Measurements from ENCODE around the gene CYP24A1. TPM values are rescaled to one million over a fixed set of nuclear protein-coding genes. Genes with fewer than 3 reads are reported as not detected.

The CYP24A1 gene
- total RNA-seq, 1 donor from 2014 or later = 0.04 TPM

- no peak for TF ChIP-seq CTCF (IDR thresholded peaks at IDR 0.05; ENCODE audit: insufficient read depth, low read length, poor library complexity, severe bottlenecking)
- H3K27me3 ChIP-seq (ENCODE audit: control insufficient read depth, insufficient read depth, low read length) = peaks cover 22% of the 10 kb centered on the region
- H3K4me3 ChIP-seq (ENCODE audit: low read depth, low read length) = no peak overlapping the region
- no peak for DNase-seq (ENCODE audit: low read depth)
- H3K36me3 ChIP-seq (ENCODE audit: control insufficient read depth, insufficient read depth, low read length) = no peaks in the 10 kb centered on the region
Observed at GRCh38 chr20:54176610-54177009, 2.8 kb upstream of the CYP24A1 start.

GRCh38 chr20:54174457-54175175 lies 830 bp upstream of the CYP24A1 start:
- no peak overlapping the region for H3K4me3 ChIP-seq (ENCODE audit: low read depth, low read length)
- H3K27me3 ChIP-seq (ENCODE audit: control insufficient read depth, insufficient read depth, low read length) = peaks cover 22% of the 10 kb centered on the region
- no peak for TF ChIP-seq CTCF (IDR thresholded peaks at IDR 0.05; ENCODE audit: insufficient read depth, low read length, poor library complexity, severe bottlenecking)
- DNase-seq (ENCODE audit: low read depth) = no peak
- no peaks in the 10 kb centered on the region for H3K36me3 ChIP-seq (ENCODE audit: control insufficient read depth, insufficient read depth, low read length)

DNA sequence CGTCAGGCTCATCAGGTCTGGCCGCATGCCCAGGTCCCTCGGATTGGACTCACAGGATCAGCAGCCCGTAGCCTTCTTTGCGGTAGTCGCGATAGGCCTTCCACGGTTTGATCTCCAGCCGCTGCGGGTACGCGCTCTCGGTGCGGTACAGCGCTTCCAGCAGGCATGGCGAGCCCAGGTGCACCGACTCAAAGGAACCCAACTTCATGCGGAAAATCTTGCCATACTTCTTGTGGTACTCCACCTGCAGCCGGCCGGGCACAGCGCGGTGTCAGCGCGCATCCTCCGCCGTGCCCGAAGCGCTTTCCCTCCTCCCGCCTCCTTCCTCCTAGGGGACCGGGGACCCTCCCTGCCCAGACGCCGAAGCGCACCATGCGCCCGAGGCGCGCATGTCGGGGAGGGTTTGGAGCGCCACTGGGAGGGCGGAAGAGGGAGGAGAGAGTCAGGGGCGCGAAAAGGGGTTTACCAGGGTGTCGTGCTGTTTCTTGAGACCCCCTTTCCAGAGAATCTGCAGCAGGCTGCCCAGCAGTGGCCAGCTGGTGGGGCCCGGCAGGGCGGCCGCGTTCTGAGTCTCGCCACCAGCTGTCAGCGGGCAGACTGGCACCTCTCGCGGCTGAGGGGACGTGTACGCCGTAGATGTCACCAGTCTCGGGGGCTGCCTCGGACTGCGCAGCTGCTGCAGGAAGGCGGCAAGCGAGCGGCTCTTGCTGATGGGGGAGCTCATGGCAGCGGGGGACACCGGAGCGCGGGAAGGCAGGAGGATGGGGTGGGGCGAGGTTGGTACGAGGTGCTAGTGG lies 732 bp downstream of the CYP24A1 start:
- TF ChIP-seq CTCF (IDR thresholded peaks at IDR 0.05; ENCODE audit: insufficient read depth, low read length, poor library complexity, severe bottlenecking) = no peak
- no peaks in the 10 kb centered on the region for H3K36me3 ChIP-seq (ENCODE audit: control insufficient read depth, insufficient read depth, low read length)
- peaks cover 22% of the 10 kb centered on the region for H3K27me3 ChIP-seq (ENCODE audit: control insufficient read depth, insufficient read depth, low read length)
- DNase-seq (ENCODE audit: low read depth) = no peak
- peak overlapping the region; percentile 17 for H3K4me3 ChIP-seq (ENCODE audit: low read depth, low read length)

- no peak overlapping the region for H3K4me3 ChIP-seq (ENCODE audit: low read depth, low read length)
- no peak for DNase-seq (ENCODE audit: low read depth)
- no peaks in the 10 kb centered on the region for H3K36me3 ChIP-seq (ENCODE audit: control insufficient read depth, insufficient read depth, low read length)
- TF ChIP-seq CTCF (IDR thresholded peaks at IDR 0.05; ENCODE audit: insufficient read depth, low read length, poor library complexity, severe bottlenecking) = no peak
- peaks cover 22% of the 10 kb centered on the region for H3K27me3 ChIP-seq (ENCODE audit: control insufficient read depth, insufficient read depth, low read length)
Observed at GRCh38 chr20:54172532-54172855, 1.3 kb downstream of the CYP24A1 start.

DNA sequence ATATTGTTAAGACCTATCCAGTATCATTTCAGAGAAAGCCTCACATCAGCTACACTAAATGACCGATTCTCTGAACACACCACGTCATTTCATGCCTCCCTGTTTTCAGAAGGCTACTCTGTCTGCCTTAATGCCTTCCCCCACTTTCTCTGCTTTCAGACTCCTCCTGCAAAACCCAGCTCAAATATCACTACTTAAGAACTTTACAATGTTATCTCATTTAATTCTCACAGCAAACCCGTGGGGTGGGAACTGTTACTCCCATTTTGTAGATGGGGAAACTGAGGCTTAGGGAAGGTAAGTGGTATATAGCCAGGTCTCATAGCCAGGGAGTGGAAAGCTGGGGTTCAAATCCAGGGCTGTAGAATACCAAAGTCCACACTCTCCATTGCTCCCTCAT lies 2.8 kb downstream of the CYP24A1 start:
- no peak for DNase-seq (ENCODE audit: low read depth)
- Histone ChIP-seq H3K4me3 (ENCODE audit: low read depth, low read length) (no peak overlapping the region), H3K36me3 (ENCODE audit: control insufficient read depth, insufficient read depth, low read length) (no peaks in the 10 kb centered on the region), H3K27me3 (ENCODE audit: control insufficient read depth, insufficient read depth, low read length) (peaks cover 22% of the 10 kb centered on the region)
- TF ChIP-seq CTCF (IDR thresholded peaks at IDR 0.05; ENCODE audit: insufficient read depth, low read length, poor library complexity, severe bottlenecking) = no peak

Measured in kidney epithelial cell (primary cell).